Keratinocyte (primary cell): ENCODE measurements around the gene COX8A. TPM values are rescaled to one million over a fixed set of nuclear protein-coding genes. Genes with fewer than 3 reads are reported as not detected.

Source experiments
- DNase-seq: peaks from one replicate; pipeline ENCODE4 v3.0.0-alpha.2; 2011; ENCODE audit warnings: low read depth, missing footprints, low spot score
- FAIRE-seq: peaks from 2 replicates; lab custom pipeline; 2011; peaks lifted over from hg19 to GRCh38; lab: Jason Lieb, UNC
- H2AFZ ChIP-seq: 2 replicates; pipeline ENCODE4 v1.6.0; 2012; ENCODE audit warnings: low read length, control low read depth, inconsistent platforms; ENCODE audit not compliant: control insufficient read depth
- H3K27ac ChIP-seq: 2 replicates; pipeline ENCODE4 v1.5.1; 2011; ENCODE audit warnings: low read length; ENCODE audit not compliant: control insufficient read depth, insufficient read depth
- H3K27me3 ChIP-seq: 3 replicates; pipeline ENCODE4 v1.6.0; 2011; ENCODE audit warnings: low read length; ENCODE audit not compliant: control insufficient read depth, insufficient read depth; ENCODE audit errors: extremely low read depth
- H3K36me3 ChIP-seq, 2 experiments: 2 replicates in 1 of 2; 3 replicates in 1 of 2; pipeline ENCODE4 v1.5.1; 2011; ENCODE audit warnings: low read length in 2 of 2, mild to moderate bottlenecking in 1 of 2; ENCODE audit not compliant: control insufficient read depth in 2 of 2, insufficient read depth in 2 of 2; ENCODE audit errors: extremely low read depth in 1 of 2
- H3K4me1 ChIP-seq: 3 replicates; pipeline ENCODE4 v1.5.1; 2011; ENCODE audit warnings: low read length; ENCODE audit not compliant: control insufficient read depth, insufficient read depth; ENCODE audit errors: extremely low read depth
- H3K4me2 ChIP-seq: 3 replicates; pipeline ENCODE4 v1.6.0; 2011; ENCODE audit warnings: low read depth, low read length; ENCODE audit not compliant: control insufficient read depth, insufficient read depth; ENCODE audit errors: extremely low read depth
- H3K4me3 ChIP-seq, 3 experiments: fragments of 200-600 bp in 1 of 3; sonication (generic) in 1 of 3; 2 replicates in 2 of 3; 3 replicates in 1 of 3; pipeline ENCODE4 v1.5.1; 2011 to 2016; ENCODE audit warnings: low read length in 3 of 3, mild to moderate bottlenecking in 3 of 3, control low read depth in 2 of 3, inconsistent platforms in 1 of 3, low read depth in 1 of 3, mixed read lengths in 1 of 3, mixed run types in 1 of 3, moderate library complexity in 1 of 3; ENCODE audit not compliant: control insufficient read depth in 2 of 3, insufficient read depth in 2 of 3; ENCODE audit errors: extremely low read depth in 1 of 3
- H3K79me2 ChIP-seq: 2 replicates; pipeline ENCODE4 v1.6.0; 2012; ENCODE audit warnings: low read length; ENCODE audit not compliant: control insufficient read depth, insufficient read depth
- H3K9ac ChIP-seq: 3 replicates; pipeline ENCODE4 v1.6.0; 2011; ENCODE audit warnings: low read length; ENCODE audit not compliant: control insufficient read depth, insufficient read depth; ENCODE audit errors: extremely low read depth
- H3K9me1 ChIP-seq: 3 replicates; pipeline ENCODE4 v1.6.0; 2011; ENCODE audit warnings: low read length; ENCODE audit not compliant: control insufficient read depth, insufficient read depth; ENCODE audit errors: extremely low read depth
- H3K9me3 ChIP-seq: 2 replicates; pipeline ENCODE4 v1.5.1; 2012; ENCODE audit warnings: low read depth, low read length; ENCODE audit not compliant: control insufficient read depth
- H4K20me1 ChIP-seq: 3 replicates; pipeline ENCODE4 v1.6.0; 2011; ENCODE audit warnings: low read length; ENCODE audit not compliant: control insufficient read depth, insufficient read depth; ENCODE audit errors: extremely low read depth
- EZH2 ChIP-seq: IDR thresholded peaks from one replicate; pipeline ENCODE4 v1.6.1; 2012; ENCODE audit warnings: inconsistent platforms, mild to moderate bottlenecking, low read length, moderate library complexity
- dilution Hi-C: fragments of 300-500 bp; cut with MboI; formaldehyde crosslinking; loops from one replicate; pipeline ENCODE4 v1.7.0; 2020; ENCODE audit warnings: low sequenced_read_pairs; ENCODE audit not compliant: extremely low pct_ligation_motif_present
- polyA plus RNA-seq, 5 experiments: library from polyadenylated mRNA; depleted of rRNA in 3 of 5; stranded (reverse) in 3 of 5; stranded (forward) in 1 of 5; unstranded in 1 of 5; fragments of >200 nt; gene quantifications; 1 replicate in 1 of 5; 2 replicates in 3 of 5; 3 replicates in 1 of 5; pipeline versions ENCODE4 v1.2.1 to v1.2.3, GENCODE V29; 2011 to 2012; ENCODE audit warnings: missing spikeins in 2 of 5, low read depth in 1 of 5, low replicate concordance in 1 of 5
- TF ChIP-seq, protein P1 (sequence below), 3 experiments: IDR thresholded peaks in 1 of 3; conservative IDR thresholded peaks in 1 of 3; optimal IDR thresholded peaks in 1 of 3; 2 replicates in 2 of 3; 3 replicates in 1 of 3; pipeline versions ENCODE3 to v1.5.1; 2011; ENCODE audit warnings: low read length in 3 of 3, mild to moderate bottlenecking in 3 of 3, moderate library complexity in 2 of 3, control low read depth in 1 of 3, inconsistent platforms in 1 of 3; ENCODE audit not compliant: insufficient read depth in 2 of 3; ENCODE audit errors: extremely low read depth in 1 of 3

COX8A gene
- polyA plus RNA-seq, 1 donor (not counting 4 experiments of a cell fraction or from before 2014, with no cell fraction given) = 159 TPM

DNA sequence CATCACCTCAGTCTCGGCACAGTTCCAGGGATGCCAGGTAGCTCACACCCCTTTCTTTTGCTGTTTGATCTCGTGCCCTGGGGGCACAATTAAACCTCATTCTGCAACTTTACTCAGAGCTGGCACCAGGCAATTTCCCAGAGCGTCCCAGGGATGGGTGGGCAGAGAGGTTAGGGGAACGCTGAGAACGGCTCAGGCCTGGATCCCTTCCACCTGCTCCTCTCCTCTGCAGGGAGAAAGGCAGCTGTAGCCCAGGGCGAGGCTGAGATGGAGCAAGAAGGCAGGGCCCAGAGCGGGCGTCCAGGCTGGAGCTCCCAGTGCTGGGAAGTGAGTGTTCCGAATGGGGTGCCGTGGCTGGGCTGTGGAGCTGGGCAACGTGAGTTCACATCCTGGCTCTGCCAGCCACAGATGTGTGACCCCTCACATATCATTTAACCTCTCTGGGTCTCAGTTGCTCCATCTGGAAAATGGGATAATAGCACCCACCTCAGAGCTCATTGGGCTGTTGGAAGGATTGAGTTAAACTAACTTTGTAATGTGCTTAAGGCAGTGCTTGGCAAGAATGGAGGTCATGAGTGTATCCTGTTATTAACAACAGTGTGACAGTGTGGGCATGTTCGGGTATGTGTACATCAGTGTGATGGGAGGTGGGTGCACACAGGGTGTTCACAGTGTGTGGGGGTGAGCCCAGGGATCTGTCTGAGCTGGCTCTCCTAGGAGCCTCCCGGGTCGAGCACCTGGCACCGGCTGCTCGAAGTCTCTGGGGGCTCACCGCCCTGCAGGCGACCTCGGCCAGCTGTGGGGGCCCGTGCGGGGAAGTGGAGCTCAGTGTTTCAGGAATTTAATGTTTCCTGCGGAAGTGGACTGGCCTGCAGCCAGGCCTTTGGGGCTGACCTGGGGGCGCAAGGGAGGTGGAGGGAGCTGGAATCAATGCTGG is 27.3 kb downstream of the COX8A start:
- Histone ChIP-seq H3K36me3 (peaks cover 9 to 11% of the 10 kb centered on the region in 2 experiments), H4K20me1 (peaks cover 6% of the 10 kb centered on the region), H3K9me3 (no peaks in the 10 kb centered on the region), H3K27me3 (peaks cover 6% of the 10 kb centered on the region), H2AFZ (no peak overlapping the region), H3K27ac (no peak overlapping the region), H3K4me2 (no peak overlapping the region), H3K9me1 (no peaks in the 10 kb centered on the region), H3K9ac (no peak overlapping the region), H3K79me2 (no peaks in the 10 kb centered on the region), H3K4me3 (no peak overlapping the region), H3K4me1 (peaks cover 10% of the 10 kb centered on the region)
- dilution Hi-C loops = loop anchor here (10.0 kb wide), 1 partner anchor 133 kb away; no protein-coding TSS in a partner anchor
- DNase-seq (no peak), FAIRE-seq (no peak)
- TF ChIP-seq, protein P1, sequence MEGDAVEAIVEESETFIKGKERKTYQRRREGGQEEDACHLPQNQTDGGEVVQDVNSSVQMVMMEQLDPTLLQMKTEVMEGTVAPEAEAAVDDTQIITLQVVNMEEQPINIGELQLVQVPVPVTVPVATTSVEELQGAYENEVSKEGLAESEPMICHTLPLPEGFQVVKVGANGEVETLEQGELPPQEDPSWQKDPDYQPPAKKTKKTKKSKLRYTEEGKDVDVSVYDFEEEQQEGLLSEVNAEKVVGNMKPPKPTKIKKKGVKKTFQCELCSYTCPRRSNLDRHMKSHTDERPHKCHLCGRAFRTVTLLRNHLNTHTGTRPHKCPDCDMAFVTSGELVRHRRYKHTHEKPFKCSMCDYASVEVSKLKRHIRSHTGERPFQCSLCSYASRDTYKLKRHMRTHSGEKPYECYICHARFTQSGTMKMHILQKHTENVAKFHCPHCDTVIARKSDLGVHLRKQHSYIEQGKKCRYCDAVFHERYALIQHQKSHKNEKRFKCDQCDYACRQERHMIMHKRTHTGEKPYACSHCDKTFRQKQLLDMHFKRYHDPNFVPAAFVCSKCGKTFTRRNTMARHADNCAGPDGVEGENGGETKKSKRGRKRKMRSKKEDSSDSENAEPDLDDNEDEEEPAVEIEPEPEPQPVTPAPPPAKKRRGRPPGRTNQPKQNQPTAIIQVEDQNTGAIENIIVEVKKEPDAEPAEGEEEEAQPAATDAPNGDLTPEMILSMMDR (optimal IDR thresholded peaks at IDR 0.05 in 1 of 3, IDR thresholded peaks at IDR 0.05 in 1 of 3, conservative IDR thresholded peaks at IDR 0.05 in 1 of 3; ENCODE audit: extremely low read depth in 1 of 3, insufficient read depth in 2 of 3, low read length in 3 of 3) = no peak
- no peak for TF ChIP-seq EZH2

DNA sequence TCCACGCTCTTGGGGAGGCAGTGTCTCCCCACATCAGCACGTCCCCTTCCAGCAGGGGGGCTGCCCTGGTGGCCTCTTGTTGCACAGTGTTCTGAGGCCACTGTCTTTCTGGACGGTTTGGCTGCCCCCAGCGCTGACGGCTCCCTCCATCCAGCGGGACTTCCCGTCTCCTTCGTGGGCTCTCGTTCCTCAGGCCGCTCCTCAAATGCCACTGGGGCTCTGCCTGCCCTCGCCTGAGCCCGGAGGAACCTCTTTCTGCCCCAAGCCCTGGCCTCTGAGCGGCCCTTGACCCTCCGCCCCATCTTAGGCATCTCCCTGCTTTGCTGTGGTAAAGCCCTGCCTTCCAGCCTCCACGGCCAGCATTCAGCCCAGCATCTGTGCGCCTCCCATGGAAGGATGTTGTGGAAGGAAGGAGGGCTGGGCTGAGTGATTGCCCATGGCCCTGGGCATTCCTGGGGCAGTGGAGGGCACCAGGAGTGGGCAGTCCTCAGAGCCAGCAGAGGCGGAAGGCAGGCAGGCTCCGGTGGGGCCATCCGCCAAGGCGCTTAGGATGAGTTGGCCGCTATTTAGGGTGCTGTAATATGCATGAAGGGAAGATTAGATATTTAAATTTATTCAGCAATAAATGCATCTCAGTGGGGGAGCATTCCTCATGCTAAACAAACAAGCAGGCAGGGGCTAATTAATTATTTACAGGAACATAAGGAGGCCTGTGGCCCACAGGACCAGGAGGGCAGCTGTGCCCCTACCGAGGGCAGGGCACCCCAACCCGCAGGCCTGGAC is 29.6 kb downstream of the COX8A start:
- H3K9me1 ChIP-seq = no peaks in the 10 kb centered on the region
- H3K79me2 ChIP-seq = no peaks in the 10 kb centered on the region
- no peak overlapping the region for H3K4me3 ChIP-seq
- dilution Hi-C loops = loop anchor here (10.0 kb wide), 1 partner anchor 131 kb away; no protein-coding TSS in a partner anchor
- H3K36me3 ChIP-seq = no peaks in the 10 kb centered on the region
- no peak overlapping the region for H3K4me2 ChIP-seq
- no peak overlapping the region for H2AFZ ChIP-seq
- no peak overlapping the region for H3K9ac ChIP-seq
- H3K9me3 ChIP-seq = no peaks in the 10 kb centered on the region
- no peak for FAIRE-seq
- no peak for DNase-seq
- TF ChIP-seq, protein P1 (optimal IDR thresholded peaks at IDR 0.05 in 1 of 3, IDR thresholded peaks at IDR 0.05 in 1 of 3, conservative IDR thresholded peaks at IDR 0.05 in 1 of 3; ENCODE audit: extremely low read depth in 1 of 3, insufficient read depth in 2 of 3, low read length in 3 of 3) = no peak
- no peak for TF ChIP-seq EZH2
- peaks cover 24% of the 10 kb centered on the region for H3K27me3 ChIP-seq
- H3K4me1 ChIP-seq = peaks cover 18% of the 10 kb centered on the region
- H3K27ac ChIP-seq = no peak overlapping the region
- peaks cover 6% of the 10 kb centered on the region for H4K20me1 ChIP-seq
